OCI-LY1 (cell line): Measurements from ENCODE around the gene HMGN4.
"Not testable (repeated sequence)": the region's sequence is repeated elsewhere in the genome, so short reads cannot be mapped to it uniquely, and the experiment has no call there.

Source experiments
- CTCF ChIP-seq: fragments of 200-600 bp; sonication (generic), shearing (Covaris generic); IDR thresholded peaks from 2 replicates; pipeline ENCODE4 v1.5.1; 2017; ENCODE audit warnings: mild to moderate bottlenecking, antibody characterized with exemption, low read length, moderate library complexity, mixed read lengths
- EZH2 ChIP-seq: fragments of 200-600 bp; sonication (generic), shearing (Covaris generic); IDR thresholded peaks from 2 replicates; pipeline ENCODE4 v1.8.0; 2017; ENCODE audit warnings: borderline replicate concordance, mixed run types, mild to moderate bottlenecking, antibody characterized with exemption, low read length, moderate library complexity, mixed read lengths

- TF ChIP-seq CTCF, EZH2: not testable (repeated sequence)
These were observed 13.9 kb upstream of the HMGN4 start for GRCh38 chr6:26524314-26524713.
